Measurements from ENCODE around the gene BCL2L1.

- TF ChIP-seq CTCF (IDR thresholded peaks at IDR 0.05; ENCODE audit: low read depth, low read length): no peak
- TF ChIP-seq EZH2phosphoT487 (IDR thresholded peaks at IDR 0.05; ENCODE audit: low read depth): no peak
Measured at GRCh38 chr20:31620246-31620645, 102.4 kb downstream of the BCL2L1 start.

Data from OCI-LY3 (cell line).